ENCODE results near the gene WNT7B. TPM values are rescaled to one million over a fixed set of nuclear protein-coding genes. Genes with fewer than 3 reads are reported as not detected.

Gene WNT7B
- total RNA-seq, 3 donors from 2014 or later (not counting 1 experiment from before 2014, with no cell fraction given): not detected

GRCh38 chr22:45914309-45914708 is 62.7 kb downstream of the WNT7B start:
- Mint-ChIP-seq H3K4me3 (no peak overlapping the region), H3K9me3 (no peaks in the 10 kb centered on the region), H3K36me3 (no peaks in the 10 kb centered on the region), H3K27me3 (ENCODE audit: low read depth in 2 of 2) (peaks cover 0 to 4% of the 10 kb centered on the region in 2 donors), H3K27ac (no peak overlapping the region), H3K4me1 (no peaks in the 10 kb centered on the region)
- TF ChIP-seq CTCF (IDR thresholded peaks at IDR 0.05): no peak
- no peak for ATAC-seq
- Histone ChIP-seq H3K36me3 (ENCODE audit: control insufficient read depth, insufficient read depth, low read length) (no peaks in the 10 kb centered on the region), H3K27me3 (ENCODE audit: control insufficient read depth, insufficient read depth, low read length) (no peaks in the 10 kb centered on the region), H3K4me1 (ENCODE audit: control insufficient read depth, insufficient read depth, low read length) (no peaks in the 10 kb centered on the region), H3K4me3 (ENCODE audit: low read length) (no peak overlapping the region), H3K27ac (ENCODE audit: low read length) (no peak overlapping the region), H3K9me3 (ENCODE audit: control insufficient read depth, insufficient read depth, low read length) (peaks cover 4% of the 10 kb centered on the region)
- no peak for DNase-seq
- 81% methylated on average over 2 of the region's 2 CpGs for WGBS (ENCODE audit: insufficient coverage)
- intact Hi-C loops (cut with micrococcal nuclease): no loop called here

- Mint-ChIP-seq H3K27me3 (ENCODE audit: low read depth in 2 of 2) (peaks cover 0 to 4% of the 10 kb centered on the region in 2 donors), H3K36me3 (no peaks in the 10 kb centered on the region), H3K4me3 (no peak overlapping the region), H3K9me3 (no peaks in the 10 kb centered on the region), H3K27ac (no peak overlapping the region), H3K4me1 (no peaks in the 10 kb centered on the region)
- 83% methylated on average over 6 of the region's 6 CpGs for WGBS (ENCODE audit: insufficient coverage)
- ATAC-seq (no peak), DNase-seq (no peak)
- TF ChIP-seq CTCF (IDR thresholded peaks at IDR 0.05): no peak
- no peaks in the 10 kb centered on the region for H3K36me3 ChIP-seq (ENCODE audit: control insufficient read depth, insufficient read depth, low read length)
- peaks cover 4% of the 10 kb centered on the region for H3K9me3 ChIP-seq (ENCODE audit: control insufficient read depth, insufficient read depth, low read length)
- H3K4me3 ChIP-seq (ENCODE audit: low read length): no peak overlapping the region
- H3K27ac ChIP-seq (ENCODE audit: low read length): no peak overlapping the region
- no peaks in the 10 kb centered on the region for H3K4me1 ChIP-seq (ENCODE audit: control insufficient read depth, insufficient read depth, low read length)
- no peaks in the 10 kb centered on the region for H3K27me3 ChIP-seq (ENCODE audit: control insufficient read depth, insufficient read depth, low read length)
- intact Hi-C loops (cut with micrococcal nuclease): no loop called here
These were observed 64.1 kb downstream of the WNT7B start for GRCh38 chr22:45912910-45913309.

- ATAC-seq (no peak), DNase-seq (no peak)
- H3K27me3 ChIP-seq (ENCODE audit: control insufficient read depth, insufficient read depth, low read length): no peaks in the 10 kb centered on the region
- no peaks in the 10 kb centered on the region for H3K9me3 Mint-ChIP-seq
- H3K27ac Mint-ChIP-seq: no peak overlapping the region
- intact Hi-C loops (cut with micrococcal nuclease): no loop called here
- no peak for TF ChIP-seq CTCF (IDR thresholded peaks at IDR 0.05)
- no peaks in the 10 kb centered on the region for H3K4me1 Mint-ChIP-seq
- no peak overlapping the region for H3K27ac ChIP-seq (ENCODE audit: low read length)
- peaks cover 0 to 3% of the 10 kb centered on the region in 2 donors for H3K27me3 Mint-ChIP-seq (ENCODE audit: low read depth in 2 of 2)
- no peak overlapping the region for H3K4me3 ChIP-seq (ENCODE audit: low read length)
- WGBS (ENCODE audit: insufficient coverage): 64% methylated on average over 27 of the region's 27 CpGs
- no peak overlapping the region for H3K4me3 Mint-ChIP-seq
- H3K4me1 ChIP-seq (ENCODE audit: control insufficient read depth, insufficient read depth, low read length): no peaks in the 10 kb centered on the region
- no peaks in the 10 kb centered on the region for H3K36me3 Mint-ChIP-seq
- no peaks in the 10 kb centered on the region for H3K36me3 ChIP-seq (ENCODE audit: control insufficient read depth, insufficient read depth, low read length)
- peaks cover 4% of the 10 kb centered on the region for H3K9me3 ChIP-seq (ENCODE audit: control insufficient read depth, insufficient read depth, low read length)
These were observed 65.2 kb downstream of the WNT7B start for GRCh38 chr22:45911601-45912271.

- no peak overlapping the region for H3K4me3 Mint-ChIP-seq
- ATAC-seq (no peak), DNase-seq (no peak)
- no peaks in the 10 kb centered on the region for H3K9me3 Mint-ChIP-seq
- Histone ChIP-seq H3K4me3 (ENCODE audit: low read length) (no peak overlapping the region), H3K9me3 (ENCODE audit: control insufficient read depth, insufficient read depth, low read length) (peaks cover 4% of the 10 kb centered on the region), H3K27me3 (ENCODE audit: control insufficient read depth, insufficient read depth, low read length) (no peaks in the 10 kb centered on the region), H3K4me1 (ENCODE audit: control insufficient read depth, insufficient read depth, low read length) (no peaks in the 10 kb centered on the region), H3K27ac (ENCODE audit: low read length) (no peak overlapping the region), H3K36me3 (ENCODE audit: control insufficient read depth, insufficient read depth, low read length) (no peaks in the 10 kb centered on the region)
- H3K4me1 Mint-ChIP-seq: no peaks in the 10 kb centered on the region
- H3K27ac Mint-ChIP-seq: no peak overlapping the region
- TF ChIP-seq CTCF (IDR thresholded peaks at IDR 0.05): no peak
- 86% methylated on average over 17 of the region's 17 CpGs for WGBS (ENCODE audit: insufficient coverage)
- intact Hi-C loops (cut with micrococcal nuclease): no loop called here
- H3K36me3 Mint-ChIP-seq: no peaks in the 10 kb centered on the region
- H3K27me3 Mint-ChIP-seq (ENCODE audit: low read depth in 2 of 2): peaks cover 0 to 3% of the 10 kb centered on the region in 2 donors
These were observed 66.0 kb downstream of the WNT7B start for GRCh38 chr22:45910928-45911467.
